ENCODE results near the gene GPLD1.
"Not testable (repeated sequence)": the region's sequence is repeated elsewhere in the genome, so short reads cannot be mapped to it uniquely, and the experiment has no call there.

GPLD1 gene

GRCh38 chr6:24453921-24454320, 35.5 kb downstream of the GPLD1 start:
- DNase-seq, result no peak

GRCh38 chr6:24451581-24452388, 37.6 kb downstream of the GPLD1 start:
- no peak for DNase-seq

GRCh38 chr6:24448828-24449525, 40.4 kb downstream of the GPLD1 start:
- DNase-seq, result no peak

- no peak for DNase-seq
Observed at GRCh38 chr6:24448396-24448795, 41.0 kb downstream of the GPLD1 start.

- DNase-seq, result no peak
Observed at GRCh38 chr6:24446670-24447069, 42.7 kb downstream of the GPLD1 start.

- DNase-seq, result no peak
Observed at GRCh38 chr6:24445704-24446103, 43.7 kb downstream of the GPLD1 start.

- no peak for DNase-seq
Observed at GRCh38 chr6:24444588-24444987, 44.8 kb downstream of the GPLD1 start.

GRCh38 chr6:24441599-24441904, 47.8 kb downstream of the GPLD1 start:
- DNase-seq, result no peak

GRCh38 chr6:24440897-24441598, 48.3 kb downstream of the GPLD1 start:
- DNase-seq, result no peak

- DNase-seq, result no peak
Observed at GRCh38 chr6:24439858-24440539, 49.4 kb downstream of the GPLD1 start.

GRCh38 chr6:24436979-24437378, 52.4 kb downstream of the GPLD1 start:
- no peak for DNase-seq

- DNase-seq, result no peak
Observed at GRCh38 chr6:24432611-24433010, 56.8 kb downstream of the GPLD1 start.

GRCh38 chr6:24431045-24431451, 58.3 kb downstream of the GPLD1 start:
- DNase-seq, result peak; percentile 53

GRCh38 chr6:24430086-24430485, 59.3 kb downstream of the GPLD1 start:
- DNase-seq, result no peak

- no peak for DNase-seq
Observed at GRCh38 chr6:24429146-24429545, 60.2 kb downstream of the GPLD1 start.

GRCh38 chr6:24428615-24429014, 60.8 kb downstream of the GPLD1 start:
- DNase-seq, result peak; percentile 31

- DNase-seq, result no peak
Observed at GRCh38 chr6:24426729-24427446, 62.5 kb downstream of the GPLD1 start.

- no peak for DNase-seq
Observed at GRCh38 chr6:24425091-24425490, 64.3 kb downstream of the GPLD1 start.

GRCh38 chr6:24419526-24419925, 69.9 kb downstream of the GPLD1 start:
- DNase-seq, result no peak

- DNase-seq, result no peak
Observed at GRCh38 chr6:24415753-24416152, 73.6 kb downstream of the GPLD1 start.

GRCh38 chr6:24414531-24414930, 74.8 kb downstream of the GPLD1 start:
- not testable (repeated sequence) for DNase-seq

- DNase-seq, result no peak
Observed at GRCh38 chr6:24412294-24412693, 77.1 kb downstream of the GPLD1 start.
